Activated naive CD4-positive, alpha-beta T cell treated with anti-CD3 and anti-CD28 coated beads, Interleukin-2, amount 50 U/mL, for 72 hours (primary cell): Measurements from ENCODE around the gene FOXO6. TPM values are rescaled to one million over a fixed set of nuclear protein-coding genes. Genes with fewer than 3 reads are reported as not detected.

Experiments used
- ATAC-seq, 2 donors: fragments of 150-1000 bp; cut with Tn5 transposase; 2 replicates each; pipeline ENCODE4 v1.10.0; 2021; ENCODE audit warnings: mild to moderate bottlenecking in 2 of 2, moderate library complexity in 2 of 2
- DNase-seq, 2 donors: peaks; one replicate each; pipeline ENCODE4 v3.0.0; 2021 to 2022; ENCODE audit warnings: low spot score in 2 of 2
- H3K27ac Mint-ChIP-seq, 2 donors: one replicate each; pipeline ENCODE4 v1.8.0; 2022; ENCODE audit warnings: mild to moderate bottlenecking in 2 of 2, mixed read lengths in 2 of 2
- H3K36me3 Mint-ChIP-seq, 2 donors: one replicate each; pipeline ENCODE4 v1.8.0; 2022; ENCODE audit warnings: mixed read lengths in 2 of 2
- H3K9me3 Mint-ChIP-seq, 2 donors: one replicate each; pipeline ENCODE4 v1.8.0; 2022; ENCODE audit warnings: mixed read lengths in 2 of 2
- total RNA-seq, 2 donors: library from RNA; stranded (reverse); gene quantifications; one replicate each; pipeline ENCODE4 v1.2.3, GENCODE V29; 2022

Gene FOXO6
- total RNA-seq, 2 donors from 2014 or later: 0.39 TPM; not detected in 1

DNA sequence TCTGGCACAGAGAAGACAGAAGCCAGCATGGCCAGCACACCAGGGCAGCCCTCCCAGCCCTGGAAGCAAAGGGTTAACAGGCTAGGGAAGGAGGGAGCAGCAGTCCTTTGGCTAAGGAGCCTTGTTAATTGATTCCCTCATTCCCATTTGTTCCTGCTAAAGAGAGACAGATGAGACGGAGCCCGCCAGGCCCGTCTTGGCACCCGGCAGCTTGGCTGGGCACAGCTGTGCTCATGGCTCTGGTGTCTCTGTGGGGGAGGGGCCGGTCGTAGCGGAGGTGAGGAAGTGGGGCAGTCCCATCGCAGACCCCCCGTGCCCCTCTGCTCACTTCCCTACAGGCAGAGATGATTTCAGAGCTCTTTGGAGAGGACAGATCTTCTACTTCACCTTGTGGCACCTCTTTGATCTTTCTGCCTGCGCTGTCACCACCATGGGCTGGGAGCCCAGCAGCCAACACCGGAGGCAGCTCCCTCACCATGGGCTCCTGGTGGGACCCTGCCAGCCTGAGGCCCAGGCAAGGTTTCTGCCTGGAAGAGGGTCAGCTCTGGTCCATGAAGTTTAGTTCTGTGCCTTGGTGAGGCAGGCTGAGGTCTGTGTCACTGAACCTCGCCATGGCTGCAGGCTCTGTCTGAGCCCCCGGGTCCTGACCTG lies 38.0 kb downstream of the FOXO6 start:
- peaks cover 4 to 12% of the 10 kb centered on the region in 2 donors for H3K36me3 Mint-ChIP-seq

DNA sequence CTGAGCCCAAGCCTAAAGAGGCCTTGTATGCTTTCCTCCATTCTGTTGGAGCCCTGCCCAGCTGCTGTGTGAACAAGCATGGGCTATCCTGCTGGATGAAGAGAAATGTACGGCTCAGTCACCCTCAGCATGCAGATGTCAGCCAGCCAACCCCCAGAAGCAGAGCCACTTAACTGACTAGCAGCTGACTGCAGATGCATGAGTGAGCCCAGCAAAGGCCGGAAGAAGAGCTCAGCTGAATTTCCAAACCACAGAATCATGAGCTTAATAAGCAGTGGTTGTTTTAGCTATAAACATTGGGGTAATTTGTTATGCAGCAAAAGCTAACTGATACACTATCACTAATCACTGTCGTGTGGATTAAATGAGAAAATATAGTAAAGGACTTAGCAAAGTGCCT lies 39.0 kb downstream of the FOXO6 start:
- ATAC-seq (no peak), DNase-seq (no peak)
- H3K27ac Mint-ChIP-seq: no peak overlapping the region
- H3K36me3 Mint-ChIP-seq: peaks cover 4 to 12% of the 10 kb centered on the region in 2 donors
- H3K9me3 Mint-ChIP-seq: no peaks in the 10 kb centered on the region

More for the DNA sequence above, 38.0 kb downstream of the FOXO6 start:
- Mint-ChIP-seq H3K9me3 (no peaks in the 10 kb centered on the region), H3K27ac (no peak overlapping the region)
- no peak for ATAC-seq
- DNase-seq: no peak

DNA sequence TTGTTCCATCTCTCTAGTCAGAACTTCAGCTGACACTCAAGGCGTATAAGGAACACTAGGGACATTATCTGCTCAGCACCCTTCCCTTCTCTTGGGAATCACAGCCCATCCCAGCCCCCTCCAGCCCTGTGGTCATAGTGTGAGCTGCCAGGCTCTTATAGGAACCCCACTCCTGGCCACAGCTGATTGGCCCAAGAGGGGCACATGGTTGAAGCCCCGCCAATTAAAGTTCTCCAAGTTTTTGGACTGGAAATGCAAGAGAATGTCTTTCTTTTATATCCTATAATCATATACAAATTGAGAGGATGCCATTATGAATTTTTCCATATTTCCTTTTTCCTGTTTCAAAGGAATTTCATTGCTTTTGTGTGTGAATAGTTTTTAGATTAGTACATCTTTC lies 40.7 kb downstream of the FOXO6 start:
- Mint-ChIP-seq H3K36me3 (peaks cover 4 to 12% of the 10 kb centered on the region in 2 donors), H3K27ac (no peak overlapping the region), H3K9me3 (no peaks in the 10 kb centered on the region)
- ATAC-seq: no peak
- no peak for DNase-seq

DNA sequence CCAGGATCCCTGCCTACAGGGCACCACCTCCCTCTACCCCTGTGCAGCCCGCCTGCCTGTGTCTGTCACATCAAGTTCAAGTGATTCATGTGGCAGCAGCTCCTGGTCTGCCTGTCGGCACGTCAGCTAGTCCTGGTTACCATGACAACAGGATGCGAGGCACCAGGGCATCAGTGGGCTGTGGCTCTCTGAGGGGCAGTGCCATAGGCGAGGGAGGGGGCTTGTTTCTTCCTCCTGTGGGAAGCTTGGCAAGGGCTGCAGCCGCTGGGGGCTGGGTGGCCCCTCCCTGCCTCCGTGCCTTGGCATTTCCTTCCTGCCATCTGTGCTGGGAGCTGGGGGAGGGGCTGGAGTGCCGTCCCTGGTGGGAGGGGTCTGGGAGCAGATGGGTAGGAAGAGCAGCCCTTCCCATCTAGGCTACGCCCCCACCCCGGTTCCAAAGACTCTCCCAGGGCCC lies 43.1 kb downstream of the FOXO6 start:
- ATAC-seq (peak; percentile 28 to 92), DNase-seq (peak in 1 of 2 donors; percentile 39)
- H3K36me3 Mint-ChIP-seq: peaks cover 4 to 12% of the 10 kb centered on the region in 2 donors
- H3K9me3 Mint-ChIP-seq: no peaks in the 10 kb centered on the region
- no peak overlapping the region for H3K27ac Mint-ChIP-seq

DNA sequence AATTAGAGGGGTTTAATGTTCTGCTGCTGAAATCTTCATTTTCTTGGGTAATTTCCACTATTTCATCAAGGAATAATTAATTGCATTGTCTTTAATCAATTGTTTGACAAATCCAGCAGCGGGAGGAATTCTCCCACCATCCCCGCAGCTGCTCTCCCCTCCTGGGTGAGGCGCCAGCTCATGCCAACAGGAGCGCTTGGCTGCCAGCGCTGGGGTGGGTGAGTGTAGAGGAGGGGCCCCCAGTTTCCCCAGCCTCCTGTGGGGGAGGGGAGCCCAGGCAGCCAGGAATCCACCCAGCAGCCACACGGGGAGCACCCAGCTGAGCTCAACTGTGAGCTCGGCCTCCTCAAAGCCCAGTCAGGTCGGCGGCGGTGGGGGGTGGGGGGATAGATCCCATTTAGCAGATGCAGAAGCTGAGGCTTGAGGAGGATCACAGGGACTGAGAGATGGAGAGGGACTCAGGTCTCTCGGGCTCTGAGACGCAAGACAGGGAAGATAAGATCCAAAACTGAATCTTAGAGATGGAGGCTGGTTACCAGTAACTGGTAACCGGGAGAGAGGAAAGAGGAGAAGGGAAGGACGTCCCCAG lies 46.5 kb downstream of the FOXO6 start:
- Mint-ChIP-seq H3K36me3 (peaks cover 0 to 7% of the 10 kb centered on the region in 2 donors), H3K27ac (no peak overlapping the region), H3K9me3 (peaks cover 0 to 5% of the 10 kb centered on the region in 2 donors)
- no peak for DNase-seq
- ATAC-seq: no peak

DNA sequence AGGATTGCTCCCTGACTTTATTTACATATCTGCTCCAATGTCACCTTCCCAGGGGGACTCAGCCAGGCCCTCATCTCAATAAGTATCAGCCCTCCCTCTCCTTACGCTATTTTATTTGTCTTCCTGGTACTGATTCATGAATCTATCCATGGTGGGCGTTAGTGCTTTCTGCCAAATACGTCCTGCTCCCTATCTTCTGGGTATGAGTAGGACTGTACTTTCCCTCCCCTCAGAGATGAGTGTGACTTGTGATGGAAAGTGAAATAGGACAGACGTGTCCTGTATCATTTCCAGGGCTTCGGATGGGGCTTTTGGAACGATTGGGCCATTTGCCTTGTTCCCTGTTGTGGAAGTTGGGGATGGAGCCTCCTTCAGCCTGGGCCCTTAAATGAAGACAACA lies 47.5 kb downstream of the FOXO6 start:
- ATAC-seq (peak in 1 of 2 donors; percentile 31), DNase-seq (no peak)
- peaks cover 0 to under 1% of the 10 kb centered on the region in 2 donors for H3K36me3 Mint-ChIP-seq
- no peak overlapping the region for H3K27ac Mint-ChIP-seq
- peaks cover 0 to 5% of the 10 kb centered on the region in 2 donors for H3K9me3 Mint-ChIP-seq

DNA sequence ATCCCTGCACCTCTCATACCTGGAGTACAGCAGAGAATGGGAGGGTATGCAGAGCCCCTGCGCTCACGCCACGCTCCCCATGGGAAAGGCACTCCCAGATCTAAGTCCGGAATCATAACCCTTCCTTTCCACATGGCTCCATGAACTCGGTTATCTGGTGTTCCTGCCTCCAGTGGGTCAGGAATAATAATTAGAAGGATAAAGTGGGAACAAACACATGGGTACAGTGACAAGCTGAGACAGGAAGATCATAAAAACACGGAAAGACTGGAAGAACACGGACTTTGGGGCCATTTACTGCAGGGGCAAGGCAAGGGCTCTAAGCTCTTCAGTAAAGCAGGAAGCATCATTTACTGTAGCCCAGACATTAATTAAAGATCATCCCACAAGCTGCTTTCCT lies 48.6 kb downstream of the FOXO6 start:
- ATAC-seq: no peak

DNA sequence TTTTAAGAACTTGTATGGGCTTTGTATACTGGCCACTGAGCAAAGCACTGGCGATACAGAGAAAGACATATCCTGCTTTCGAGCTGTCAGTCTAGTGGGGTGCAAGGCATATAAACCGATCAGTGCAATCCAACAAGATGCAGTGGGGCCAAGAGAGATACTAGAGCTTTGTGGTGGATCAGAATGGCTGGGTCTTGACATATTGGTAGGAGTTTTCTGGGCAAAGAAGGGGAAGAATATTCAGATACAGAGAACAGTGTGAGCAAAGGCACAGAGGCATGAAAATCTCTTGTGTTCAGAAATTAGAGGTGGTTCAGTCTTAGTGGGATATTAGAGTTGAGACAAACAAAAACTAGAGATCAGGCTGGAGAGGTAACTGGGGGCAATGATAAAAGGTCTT lies 49.2 kb downstream of the FOXO6 start:
- no peak overlapping the region for H3K27ac Mint-ChIP-seq
- ATAC-seq: no peak
- no peaks in the 10 kb centered on the region for H3K36me3 Mint-ChIP-seq
- DNase-seq: no peak
- peaks cover 0 to 5% of the 10 kb centered on the region in 2 donors for H3K9me3 Mint-ChIP-seq

More for the DNA sequence above, 48.6 kb downstream of the FOXO6 start:
- Mint-ChIP-seq H3K9me3 (peaks cover 0 to 5% of the 10 kb centered on the region in 2 donors), H3K36me3 (no peaks in the 10 kb centered on the region), H3K27ac (no peak overlapping the region)
- DNase-seq: no peak

DNA sequence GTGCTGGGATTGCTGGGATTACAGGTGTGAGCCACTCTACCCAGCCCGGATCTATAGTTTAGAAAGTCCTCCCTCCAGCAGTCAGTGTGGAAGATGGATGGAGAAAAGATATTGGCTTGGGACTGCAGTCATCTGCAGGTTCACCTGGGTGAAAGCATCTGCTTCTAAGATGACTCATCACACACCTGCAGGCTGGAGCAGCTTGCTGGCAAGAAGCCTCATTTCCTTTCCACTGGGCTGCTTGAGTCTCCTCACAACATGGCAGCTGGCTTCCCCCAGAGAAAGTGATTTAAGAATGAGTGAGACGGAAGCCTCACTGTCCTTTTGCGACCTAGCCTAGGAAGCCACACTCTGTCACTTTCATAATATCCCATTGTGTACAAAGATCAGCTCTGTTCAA lies 50.0 kb downstream of the FOXO6 start:
- ATAC-seq (no peak), DNase-seq (no peak)
- Mint-ChIP-seq H3K9me3 (peaks cover 0 to 5% of the 10 kb centered on the region in 2 donors), H3K27ac (no peak overlapping the region), H3K36me3 (no peaks in the 10 kb centered on the region)

DNA sequence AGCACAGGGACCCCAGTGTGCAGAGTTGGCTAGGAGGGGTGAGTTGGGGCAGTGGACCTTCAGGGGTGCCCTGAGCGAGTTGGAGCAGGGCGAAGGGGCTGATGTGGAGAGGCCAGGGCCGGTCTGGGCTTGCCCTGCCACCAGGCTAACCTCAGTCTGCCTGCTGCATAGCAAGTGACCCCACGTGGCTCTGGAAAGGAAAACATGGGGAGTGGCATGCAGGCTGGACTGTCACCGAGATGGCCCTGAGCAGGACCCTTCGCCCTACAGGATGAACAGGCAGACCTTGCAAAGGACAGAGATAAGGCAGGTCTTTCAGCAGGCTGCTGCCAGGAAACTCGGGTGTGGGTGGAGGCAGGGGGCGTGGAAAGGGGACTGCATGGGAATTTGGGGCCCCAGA lies 51.5 kb downstream of the FOXO6 start:
- peak overlapping the region in 1 of 2 donors; percentile 58 for H3K27ac Mint-ChIP-seq
- peaks cover 0 to 5% of the 10 kb centered on the region in 2 donors for H3K9me3 Mint-ChIP-seq
- H3K36me3 Mint-ChIP-seq: no peaks in the 10 kb centered on the region

DNA sequence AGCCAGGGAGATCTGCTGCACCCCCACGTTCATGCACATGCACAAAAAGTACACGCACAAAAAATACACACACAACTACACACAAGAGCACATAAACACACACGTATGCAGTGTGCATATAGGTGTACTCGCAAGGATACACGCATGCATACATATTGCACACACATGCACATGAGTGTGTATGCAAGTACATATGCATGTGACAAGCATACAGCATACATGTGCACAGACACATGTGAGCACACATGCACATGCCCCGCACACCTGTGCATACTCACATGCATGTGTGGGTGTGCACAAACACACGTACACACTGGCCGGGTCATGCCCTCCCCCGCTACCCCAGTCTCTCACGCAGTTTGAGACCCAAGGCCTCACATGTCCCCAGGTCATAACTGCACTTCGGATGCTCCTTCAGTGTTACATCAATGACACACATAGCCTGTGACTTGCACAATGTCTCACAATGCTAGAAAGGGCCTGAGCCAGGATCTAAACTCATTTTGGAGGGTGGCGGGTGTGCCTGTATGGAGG lies 52.6 kb downstream of the FOXO6 start:
- DNase-seq (no peak), ATAC-seq (no peak)
- Mint-ChIP-seq H3K27ac (no peak overlapping the region), H3K36me3 (no peaks in the 10 kb centered on the region), H3K9me3 (peaks cover 0 to 5% of the 10 kb centered on the region in 2 donors)

More for the DNA sequence above, 51.5 kb downstream of the FOXO6 start:
- ATAC-seq: no peak
- DNase-seq: no peak

DNA sequence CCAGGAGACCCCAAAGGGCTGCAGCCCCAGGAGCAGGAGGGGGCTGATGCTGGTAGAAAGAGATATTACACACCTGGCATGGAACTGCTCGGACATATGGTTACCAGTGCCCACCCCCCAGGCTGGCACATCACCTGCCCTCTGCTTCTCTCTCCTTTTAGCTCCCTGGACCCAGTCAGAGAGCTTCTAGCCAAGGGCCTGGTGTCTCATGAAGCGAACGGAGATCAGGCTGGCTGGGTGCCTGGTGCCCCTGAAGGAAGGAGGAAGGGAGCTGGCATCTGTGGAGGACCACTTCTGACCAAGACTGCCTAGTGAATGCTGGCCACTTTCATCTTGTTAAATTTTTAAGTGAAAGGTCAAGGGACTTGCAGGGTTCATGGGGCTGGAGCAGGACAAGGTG lies 53.1 kb downstream of the FOXO6 start:
- no peak for ATAC-seq
- no peak for DNase-seq
- H3K36me3 Mint-ChIP-seq: no peaks in the 10 kb centered on the region
- H3K27ac Mint-ChIP-seq: no peak overlapping the region
- peaks cover 0 to 5% of the 10 kb centered on the region in 2 donors for H3K9me3 Mint-ChIP-seq

DNA sequence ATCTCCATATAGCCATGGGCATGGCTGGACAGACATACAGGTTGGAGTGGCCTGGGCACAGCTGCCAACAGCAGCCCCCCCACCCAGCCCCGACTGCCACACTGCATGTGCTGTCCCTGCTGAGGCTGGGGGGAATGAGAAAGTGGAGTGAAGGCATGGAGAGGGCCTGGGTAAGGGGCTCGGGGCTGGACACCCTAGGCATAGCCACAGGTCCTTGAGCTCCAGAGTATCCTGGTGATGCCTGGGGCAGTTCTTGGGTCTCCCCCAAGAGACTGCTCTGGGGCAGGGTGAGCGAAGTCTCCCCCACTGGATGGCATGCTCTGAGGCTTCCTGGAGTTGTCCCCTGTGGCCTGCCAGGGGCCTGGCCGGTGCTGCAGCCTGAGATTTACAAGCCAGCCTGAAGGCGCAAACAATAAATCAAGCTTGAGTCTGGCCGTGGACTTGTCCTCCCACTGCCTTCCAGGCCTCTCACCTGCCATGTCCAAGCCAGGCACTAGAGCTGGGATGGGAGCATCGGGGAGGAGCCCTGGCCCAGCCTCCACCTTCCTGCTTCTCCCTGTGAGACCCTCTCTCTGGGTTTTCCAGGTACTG lies 53.6 kb downstream of the FOXO6 start:
- Mint-ChIP-seq H3K27ac (no peak overlapping the region), H3K36me3 (no peaks in the 10 kb centered on the region), H3K9me3 (peaks cover 0 to 5% of the 10 kb centered on the region in 2 donors)
- no peak for ATAC-seq
- DNase-seq: no peak

DNA sequence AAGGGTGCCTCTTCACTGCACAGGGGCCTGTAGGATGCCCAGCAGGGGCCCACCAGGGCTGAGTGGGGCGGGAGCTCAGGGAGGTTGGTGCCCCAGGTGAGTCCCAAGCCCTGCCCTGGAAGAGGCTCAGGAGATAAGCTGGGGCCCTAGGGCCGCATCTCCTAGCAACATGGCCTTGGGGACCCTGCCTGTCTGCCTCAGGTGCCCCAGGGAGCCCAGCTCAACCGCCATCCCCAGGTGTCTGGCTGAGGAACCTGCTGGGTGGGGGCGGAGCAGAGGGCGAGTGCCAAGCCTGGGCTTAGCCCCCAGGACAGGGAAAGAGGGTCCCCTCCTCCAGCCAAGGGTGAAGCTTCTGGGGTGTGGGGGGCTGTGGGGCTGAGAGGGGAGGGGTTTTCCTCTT lies 54.8 kb downstream of the FOXO6 start:
- ATAC-seq (no peak), DNase-seq (no peak)
- Mint-ChIP-seq H3K36me3 (no peaks in the 10 kb centered on the region), H3K27ac (no peak overlapping the region), H3K9me3 (no peaks in the 10 kb centered on the region)

DNA sequence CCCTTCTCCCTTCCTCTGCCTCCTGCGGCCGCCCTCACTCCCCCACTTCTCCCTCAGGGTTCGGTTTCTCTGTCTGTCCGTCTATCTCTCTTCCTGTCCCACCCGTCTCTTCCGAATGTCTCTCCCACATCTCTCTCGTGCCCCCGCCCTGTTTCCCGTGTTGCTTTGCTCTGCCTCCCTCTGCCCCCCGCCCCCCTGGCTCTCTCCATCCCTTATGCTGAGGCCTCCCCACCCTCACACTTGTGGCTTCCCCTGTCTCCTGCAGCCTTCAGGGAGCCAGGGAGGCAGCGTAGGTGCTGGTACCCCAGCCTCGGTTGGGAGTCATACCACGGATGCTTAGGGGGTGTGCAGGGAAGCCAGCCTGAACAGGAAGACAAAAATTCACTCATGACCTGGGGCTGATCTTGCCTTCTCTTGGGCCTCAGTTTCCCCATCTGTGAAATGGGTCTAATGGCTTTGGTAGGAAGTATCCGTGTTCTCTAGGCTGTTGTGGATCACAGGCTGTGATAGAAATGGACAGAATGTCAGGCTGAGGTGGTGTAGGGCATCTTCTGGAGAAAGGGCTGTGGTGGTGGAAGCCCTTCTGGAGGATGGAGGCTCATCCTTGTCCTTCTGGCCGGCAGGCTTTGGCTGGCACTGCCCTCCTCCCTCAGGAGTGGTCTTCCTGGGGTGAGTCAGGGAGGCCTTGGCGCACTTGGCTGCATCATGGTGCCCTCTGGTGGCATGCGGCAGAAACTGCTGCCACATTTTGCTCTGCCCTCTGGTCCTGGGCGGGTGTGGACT lies 55.5 kb downstream of the FOXO6 start:
- peak overlapping the region in 1 of 2 donors; percentile 24 for H3K27ac Mint-ChIP-seq
- H3K9me3 Mint-ChIP-seq: no peaks in the 10 kb centered on the region
- peak; percentile 76 to 80 for ATAC-seq
- H3K36me3 Mint-ChIP-seq: no peaks in the 10 kb centered on the region
- DNase-seq: peak in 1 of 2 donors; percentile 75

DNA sequence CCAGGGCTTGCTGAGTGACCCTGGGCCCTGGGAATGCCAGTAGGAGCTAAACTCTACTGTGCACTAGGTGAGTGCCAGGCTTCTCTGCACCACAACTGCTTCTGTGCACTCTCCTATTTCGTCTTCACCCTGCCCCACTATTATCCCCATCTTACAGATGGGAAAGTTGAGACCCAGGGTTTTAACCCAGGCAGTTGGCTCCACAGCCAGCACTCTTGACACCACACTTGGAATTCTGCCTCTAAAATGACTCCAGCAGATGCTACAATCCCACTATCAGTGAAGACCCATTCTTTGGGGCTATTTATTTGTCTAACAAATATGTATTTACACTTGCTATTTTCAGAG lies 56.1 kb downstream of the FOXO6 start:
- Mint-ChIP-seq H3K27ac (peak overlapping the region in 1 of 2 donors; percentile 60), H3K36me3 (no peaks in the 10 kb centered on the region), H3K9me3 (no peaks in the 10 kb centered on the region)
- DNase-seq: no peak
- ATAC-seq: no peak

DNA sequence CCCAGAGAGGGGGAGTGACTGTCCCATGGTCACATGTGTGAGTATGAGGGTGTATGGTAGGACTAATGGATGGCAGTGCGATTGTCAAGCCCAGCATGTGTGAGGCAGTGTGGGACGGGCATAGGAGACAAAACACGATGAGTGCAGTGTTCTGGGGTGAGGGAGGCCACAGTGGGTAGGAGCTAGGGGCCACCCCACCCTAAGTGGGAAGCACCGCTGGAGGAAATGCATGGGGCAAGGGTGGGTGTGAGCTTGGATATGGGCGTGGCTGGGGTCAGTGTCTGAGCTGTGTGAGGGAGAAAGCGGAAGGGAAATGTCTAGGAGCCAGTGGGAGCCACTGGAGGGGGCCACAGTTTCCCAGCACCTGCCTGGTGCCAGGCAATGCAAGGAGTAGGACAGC lies 56.5 kb downstream of the FOXO6 start:
- Mint-ChIP-seq H3K27ac (peak overlapping the region in 1 of 2 donors; percentile 60), H3K9me3 (no peaks in the 10 kb centered on the region), H3K36me3 (no peaks in the 10 kb centered on the region)
- DNase-seq (no peak), ATAC-seq (no peak)
